GM10847 (cell line): ENCODE results near the gene CHN1.

ENCODE experiments used
- POLR2A ChIP-seq: IDR thresholded peaks from 2 replicates; pipeline ENCODE4 v1.6.1; 2011; ENCODE audit not compliant: insufficient read length; ENCODE audit errors: extremely low read depth

The CHN1 gene

DNA sequence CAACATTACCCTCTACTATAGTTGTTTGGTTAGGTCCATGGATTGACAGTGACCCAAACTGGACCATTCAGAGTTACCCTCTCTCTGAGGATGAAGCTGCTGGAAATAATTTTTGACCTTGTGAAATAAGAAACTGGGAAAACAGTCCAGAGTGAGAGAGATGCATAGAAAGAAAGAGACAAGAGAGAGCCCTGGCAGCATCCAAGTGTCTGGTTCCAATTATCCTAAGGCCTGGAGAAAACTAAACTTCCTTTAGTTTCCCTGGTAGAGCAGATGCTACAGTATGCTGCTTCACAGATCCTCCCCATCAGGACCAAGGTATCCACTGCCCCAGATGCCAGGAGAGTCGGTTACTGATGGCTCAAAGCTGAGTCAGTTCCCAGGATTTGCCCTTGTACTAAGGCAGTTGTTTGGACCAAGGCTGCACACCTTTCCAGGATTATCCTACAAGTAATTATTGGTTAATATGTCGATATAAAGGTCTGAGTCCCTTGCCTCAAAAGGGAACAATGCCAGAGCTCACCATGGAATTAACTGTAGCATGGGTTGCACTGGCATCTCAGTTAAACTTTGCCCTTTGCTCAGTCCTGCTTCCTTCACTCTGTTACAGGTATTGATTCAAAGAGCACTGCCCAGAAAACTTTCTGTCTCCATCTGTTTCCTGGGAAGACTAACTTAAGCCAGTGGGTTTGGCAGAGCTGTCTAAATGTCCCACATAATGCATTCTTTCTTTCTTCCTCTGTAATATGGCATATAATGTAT, 14.6 kb upstream of the CHN1 start:
- TF ChIP-seq POLR2A = no peak

DNA sequence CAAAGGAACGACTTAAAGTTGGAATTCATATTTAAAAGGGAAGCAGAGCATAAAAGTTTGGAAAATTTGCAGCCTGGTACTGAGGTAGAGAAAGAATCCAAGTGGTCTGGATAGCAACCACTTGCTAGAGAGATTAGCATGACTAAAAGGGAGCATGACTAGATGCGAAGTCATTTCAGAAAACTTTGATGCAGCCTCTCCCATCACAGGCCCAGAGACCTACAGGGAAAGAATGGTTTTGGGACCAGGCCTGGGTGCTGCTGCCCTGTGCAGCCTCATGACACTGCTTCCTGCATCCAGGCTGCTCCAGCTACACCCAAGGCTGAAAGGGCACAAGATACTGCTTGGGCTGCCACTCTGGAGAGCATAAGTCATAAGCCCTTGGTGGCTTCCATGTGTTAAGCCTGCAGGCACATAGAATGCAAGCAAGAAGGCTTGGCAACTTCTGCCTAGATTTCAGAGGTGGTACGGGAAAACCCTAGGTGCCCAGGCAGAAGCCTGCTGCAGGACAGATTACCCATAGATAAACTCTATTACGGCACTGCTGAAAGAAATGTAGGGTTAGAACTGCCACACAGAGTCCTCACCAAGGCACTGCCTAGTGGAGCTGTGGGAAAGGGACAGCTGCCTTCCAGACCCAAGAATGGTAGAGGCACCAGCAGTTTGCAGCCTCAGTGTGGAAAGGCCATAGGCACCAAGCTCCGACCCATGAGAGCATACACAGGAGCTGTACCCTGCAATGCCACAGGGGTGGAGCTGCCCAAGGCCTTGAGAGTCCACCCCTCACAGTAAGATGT, 12.6 kb upstream of the CHN1 start:
- no peak for TF ChIP-seq POLR2A

DNA sequence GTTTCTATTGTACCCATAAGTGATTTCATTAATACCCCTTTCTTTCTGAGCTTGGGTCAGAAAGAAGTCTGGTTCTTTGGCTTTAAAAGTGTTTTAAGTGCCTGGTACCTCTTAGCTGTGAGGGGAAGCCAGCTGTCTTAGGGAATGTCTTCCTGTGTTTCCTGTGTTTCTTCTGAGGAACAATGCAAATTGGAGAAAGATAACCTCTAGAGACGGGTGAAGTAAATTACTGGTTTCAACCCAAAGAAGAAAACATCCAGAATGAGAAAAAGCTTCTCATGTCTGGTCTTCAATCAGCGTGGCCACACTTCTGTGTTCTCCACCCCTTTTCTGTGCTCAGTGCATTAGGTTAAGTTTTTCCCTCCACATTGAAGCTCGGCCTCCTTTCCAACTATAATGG, 10.2 kb upstream of the CHN1 start:
- TF ChIP-seq POLR2A = no peak

DNA sequence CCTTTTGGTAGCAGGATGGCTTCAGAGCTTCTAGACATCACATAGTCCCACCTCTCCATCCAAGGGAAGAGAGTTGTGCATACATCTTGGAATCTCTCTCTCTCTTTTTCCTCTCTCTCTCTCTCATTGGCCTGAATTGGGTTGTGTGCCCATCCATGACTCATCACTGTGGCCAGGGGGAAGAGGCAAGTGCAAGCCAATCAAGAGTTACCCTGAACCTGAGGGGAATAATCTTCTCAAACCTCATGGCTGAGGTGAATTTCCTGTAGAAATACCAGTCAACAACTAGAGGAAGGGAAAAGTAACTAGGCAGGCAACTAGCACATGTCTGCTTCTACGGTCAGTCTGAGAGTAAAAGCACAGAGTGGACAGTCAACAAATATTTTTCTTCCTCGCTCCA, 7.3 kb upstream of the CHN1 start:
- TF ChIP-seq POLR2A = no peak

DNA sequence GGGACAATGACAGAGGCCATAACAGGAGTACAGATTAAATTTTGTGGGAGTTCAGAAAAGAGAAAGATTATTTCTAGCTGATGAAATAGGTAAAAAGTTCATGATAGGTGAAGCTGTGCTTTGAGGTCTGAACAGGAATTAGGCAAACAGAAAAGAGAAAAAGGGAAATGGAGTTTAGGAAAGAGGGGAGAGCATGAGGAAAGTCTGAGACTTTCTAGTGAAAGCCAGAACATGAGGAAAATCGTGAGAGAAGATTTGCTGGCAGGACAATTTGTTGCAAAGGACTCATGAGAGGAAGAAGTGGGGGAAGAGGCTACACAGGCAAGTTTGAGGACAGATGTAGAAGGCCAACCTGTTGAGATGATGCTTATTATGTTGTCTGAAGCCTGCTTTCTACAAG, 6.3 kb upstream of the CHN1 start:
- TF ChIP-seq POLR2A = no peak

DNA sequence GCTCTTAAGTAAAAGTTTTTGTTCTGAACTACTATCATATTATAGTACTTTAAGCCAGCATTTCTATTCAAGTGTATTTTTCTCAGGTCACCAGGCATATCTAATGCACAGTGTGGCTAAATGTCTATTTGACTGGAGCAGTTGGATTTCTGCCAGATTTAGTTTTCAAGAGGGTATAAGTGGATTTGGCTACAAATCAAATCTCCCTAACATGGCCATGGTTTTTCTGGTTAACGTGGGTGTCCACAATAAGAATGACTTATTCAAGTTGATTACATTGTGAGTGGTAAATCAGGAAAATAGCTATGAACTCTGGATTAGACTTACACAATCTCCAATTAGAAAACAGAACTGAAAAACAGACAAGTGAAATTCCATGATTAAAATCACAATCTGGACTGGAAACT, 5.7 kb upstream of the CHN1 start:
- TF ChIP-seq POLR2A = no peak

DNA sequence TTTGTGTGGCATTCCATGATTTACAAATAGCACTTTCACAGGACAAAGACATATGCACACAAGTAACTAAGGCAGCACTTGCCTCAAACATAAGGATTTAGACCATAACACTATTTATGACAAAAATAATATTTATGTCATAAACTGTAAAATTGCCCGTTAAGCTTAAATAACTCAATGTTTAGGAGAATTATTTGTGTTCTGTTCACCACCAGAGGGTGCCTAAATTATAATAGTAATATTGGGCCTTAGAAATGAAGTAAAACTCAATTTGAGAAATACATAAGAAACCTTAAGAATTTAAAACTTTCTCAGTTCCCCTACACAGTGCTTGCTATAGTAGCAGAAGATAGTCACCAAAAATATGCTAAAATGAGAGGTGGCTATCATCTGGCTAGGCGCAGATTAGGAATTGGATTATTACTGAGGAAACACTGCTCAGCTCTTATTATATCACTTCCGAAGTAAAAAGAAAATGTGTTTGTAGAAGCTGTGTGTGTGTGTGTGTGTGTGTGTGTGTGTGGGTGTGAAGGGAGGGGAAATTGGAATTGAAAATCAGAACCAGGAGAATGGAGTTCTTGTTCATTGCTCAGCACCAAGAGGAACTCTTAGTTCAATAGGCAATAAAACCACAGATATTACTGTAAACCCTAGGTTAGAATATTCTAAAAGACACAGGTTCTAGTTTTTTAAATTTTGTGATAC, 4.9 kb upstream of the CHN1 start:
- no peak for TF ChIP-seq POLR2A

DNA sequence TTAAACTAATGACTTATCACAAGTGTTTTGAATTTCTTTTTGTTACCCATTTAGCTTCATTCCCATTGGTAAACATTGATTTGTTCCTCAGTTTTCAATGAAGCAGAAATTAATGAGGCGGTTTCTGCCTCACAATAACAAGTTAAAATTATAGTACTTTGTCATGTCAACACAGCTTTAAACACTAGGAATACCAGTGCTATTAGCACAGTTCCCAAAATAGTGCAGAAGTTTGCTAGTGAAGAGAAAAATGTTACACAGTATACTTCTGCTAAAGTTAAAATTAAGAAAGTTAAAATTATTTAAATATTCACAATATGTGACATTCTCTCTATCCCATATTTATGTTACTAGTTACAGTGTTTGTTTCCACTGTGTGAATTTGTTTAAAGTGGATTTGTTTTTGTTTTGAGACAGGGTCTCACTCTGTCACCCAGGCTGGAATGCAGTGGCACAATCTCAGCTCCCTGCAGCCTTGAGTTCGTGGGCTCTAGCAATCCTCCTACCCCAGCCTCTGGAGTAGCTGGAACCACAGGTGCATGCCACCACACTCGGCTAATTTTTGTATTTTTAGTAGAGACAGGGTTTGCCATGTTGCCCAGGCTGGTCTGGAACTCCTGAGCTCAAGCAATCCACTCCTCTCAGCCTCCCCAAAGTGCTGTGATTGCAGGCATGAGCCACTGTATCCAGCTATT, 3.8 kb upstream of the CHN1 start:
- TF ChIP-seq POLR2A = no peak

DNA sequence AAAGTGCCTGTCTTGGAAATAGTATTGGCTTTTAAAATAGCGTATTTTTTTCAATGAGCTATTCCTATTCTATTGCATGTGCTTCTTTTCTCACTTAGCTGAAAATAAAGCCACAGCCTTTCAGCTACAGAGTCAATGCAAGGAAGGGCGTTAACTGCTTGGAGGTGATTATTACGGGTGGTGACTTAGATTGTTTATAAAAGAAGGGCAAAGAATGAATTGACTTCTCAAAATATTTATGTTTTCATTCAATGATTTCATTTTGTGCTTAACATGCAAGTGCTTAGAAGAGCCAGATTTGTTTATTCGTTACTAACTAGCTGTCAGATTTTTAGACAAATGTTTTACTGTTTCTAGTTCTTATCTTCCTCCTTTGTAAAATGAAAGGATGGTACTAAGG, 2.8 kb upstream of the CHN1 start:
- TF ChIP-seq POLR2A = no peak

DNA sequence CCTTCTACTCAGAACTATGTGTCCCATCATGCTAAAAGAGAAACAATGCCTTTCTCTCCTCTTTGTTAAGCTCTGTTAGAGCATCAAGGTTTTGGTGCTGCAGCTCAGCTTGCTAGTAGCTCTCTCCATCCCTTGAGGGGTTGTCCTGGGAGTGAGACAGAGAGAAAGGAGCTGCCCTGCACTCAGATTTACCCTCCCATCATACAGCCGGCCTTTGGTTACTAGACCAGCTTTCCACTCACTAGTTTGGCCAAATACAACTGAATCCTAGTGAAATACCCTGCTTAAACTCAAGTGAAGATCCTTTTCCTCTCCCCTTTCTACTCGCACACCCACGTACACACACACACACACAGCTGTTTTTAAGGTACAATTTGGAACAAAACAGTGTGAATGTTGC, 2.3 kb upstream of the CHN1 start:
- no peak for TF ChIP-seq POLR2A

DNA sequence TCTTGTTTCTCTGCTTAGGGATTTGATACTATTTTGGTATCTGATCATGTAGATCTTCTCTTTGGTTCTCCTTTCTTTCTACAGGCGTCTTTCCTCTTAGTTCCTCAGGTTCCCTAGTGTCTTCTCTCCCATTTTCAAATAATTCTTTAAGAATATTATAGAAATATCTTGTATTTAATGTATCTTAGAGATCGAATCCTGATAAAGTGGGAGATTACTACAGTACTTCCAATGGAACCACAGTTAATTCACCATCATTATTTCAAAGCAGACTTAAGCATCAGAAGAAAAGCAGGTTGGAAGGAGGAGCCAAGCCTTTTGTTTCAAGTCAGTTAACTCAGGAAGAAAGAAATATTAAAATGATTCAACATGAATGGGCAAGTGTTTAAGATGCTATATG, 1.1 kb upstream of the CHN1 start:
- TF ChIP-seq POLR2A = no peak

DNA sequence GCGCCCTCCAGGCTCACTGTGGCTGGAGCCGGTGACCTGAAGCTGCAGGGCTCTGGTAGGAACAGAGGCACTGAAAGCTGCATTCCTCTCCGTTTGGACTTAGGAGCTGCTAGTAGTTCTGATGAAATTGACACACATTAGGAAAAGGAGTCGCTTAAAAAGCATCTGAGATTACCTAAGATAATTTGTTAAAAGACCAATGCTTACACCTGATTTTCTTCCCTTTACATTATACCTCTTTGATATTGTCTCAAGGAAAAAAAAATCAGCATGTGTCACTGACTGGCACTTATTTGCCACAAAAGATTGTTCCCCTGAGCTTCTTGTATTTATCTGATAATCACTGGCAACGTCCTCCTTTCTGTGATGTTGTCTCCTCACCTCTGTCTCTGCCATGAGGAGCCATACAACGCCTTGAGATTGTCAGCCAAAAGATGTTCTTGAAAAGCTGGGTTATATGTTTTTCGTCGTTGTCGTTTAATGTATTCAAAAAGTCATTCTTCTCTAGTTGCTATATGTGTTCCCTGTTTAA, 618 bp upstream of the CHN1 start:
- no peak for TF ChIP-seq POLR2A

DNA sequence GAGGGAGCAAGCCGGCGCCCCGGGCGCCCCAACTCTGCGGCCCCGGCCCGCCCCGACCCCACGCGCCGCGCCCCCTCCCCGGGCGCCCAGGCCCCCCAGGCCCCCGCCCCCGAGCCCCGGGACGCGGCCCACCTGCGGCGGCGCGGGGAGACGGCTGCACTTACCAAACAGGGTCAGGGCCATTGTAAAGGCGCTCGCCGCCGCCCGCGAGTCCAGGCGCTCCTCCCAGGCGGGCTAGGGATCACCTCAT, 526 bp downstream of the CHN1 start:
- no peak for TF ChIP-seq POLR2A

DNA sequence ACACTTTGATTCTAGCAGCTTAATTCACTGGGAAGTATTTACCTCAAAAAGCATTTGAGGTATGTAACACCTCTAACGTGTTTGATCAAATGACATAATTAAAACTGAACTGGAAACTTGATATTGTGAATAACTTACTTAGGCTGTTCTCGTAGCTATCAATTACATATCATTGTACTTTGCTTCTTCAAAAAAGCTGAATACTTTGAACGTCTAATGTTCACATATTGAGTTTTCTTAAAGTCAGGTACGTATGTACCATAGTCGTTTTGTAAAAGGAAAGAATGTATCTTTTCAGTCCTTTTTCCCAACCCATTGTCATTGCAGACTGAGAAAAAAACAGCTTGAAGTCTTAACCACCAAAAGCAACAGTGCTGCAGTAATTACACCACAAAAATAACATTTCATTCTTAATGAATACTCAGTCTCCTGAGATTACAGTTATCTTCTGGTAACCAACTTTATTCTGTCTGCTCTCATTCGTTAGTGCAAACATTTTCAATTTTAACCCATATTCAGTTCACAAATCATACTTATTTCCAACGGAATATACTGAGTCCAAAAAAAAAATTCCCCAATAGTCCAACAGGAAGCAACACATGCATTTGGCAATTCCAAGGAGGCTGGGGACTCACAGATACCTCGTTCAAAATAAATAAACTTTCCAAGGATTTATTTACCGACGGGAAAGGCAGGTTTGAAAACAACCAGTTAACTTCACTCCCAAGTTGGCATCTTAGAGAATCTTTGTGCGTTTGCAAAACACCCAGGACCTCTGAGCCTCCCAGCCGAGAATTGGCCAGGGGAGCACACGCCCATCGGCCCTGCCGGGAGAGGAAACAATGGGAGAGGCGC, 1.1 kb downstream of the CHN1 start:
- TF ChIP-seq POLR2A = no peak
